GM23338 (cell line): ENCODE data around the gene GPR179. TPM values are rescaled to one million over a fixed set of nuclear protein-coding genes. Genes with fewer than 3 reads are reported as not detected.

ENCODE experiments used
- ATAC-seq: fragments of 200-7000 bp; cut with Tn5 transposase; 3 replicates; pipeline ENCODE4 v1.9.1; 2020
- DNase-seq: peaks from one replicate; pipeline ENCODE4 v3.0.0-alpha.2; 2015; ENCODE audit warnings: low spot score
- H2AFZ ChIP-seq: fragments of 200-600 bp; sonication (generic); 2 replicates; pipeline ENCODE4 v1.8.0; 2016; ENCODE audit warnings: antibody characterized with exemption, mild to moderate bottlenecking, moderate library complexity
- H3F3A ChIP-seq: fragments of 200-600 bp; sonication (generic); replicated peaks from 2 replicates; pipeline ENCODE4 v1.8.0; 2017; ENCODE audit warnings: antibody characterized with exemption, mixed run types, low read depth
- H3K27ac ChIP-seq: fragments of 200-600 bp; sonication (generic); 2 replicates; pipeline ENCODE4 v1.6.1; 2016; ENCODE audit warnings: low read depth
- H3K27me3 ChIP-seq: fragments of 200-600 bp; sonication (generic); 2 replicates; pipeline ENCODE4 v1.8.0; 2016; ENCODE audit warnings: mild to moderate bottlenecking, mixed run types, moderate library complexity; ENCODE audit not compliant: insufficient read depth
- H3K36me3 ChIP-seq: fragments of 200-600 bp; sonication (generic); 2 replicates; pipeline ENCODE4 v1.8.0; 2016; ENCODE audit warnings: mild to moderate bottlenecking; ENCODE audit not compliant: insufficient read depth
- H3K4me1 ChIP-seq: fragments of 200-600 bp; sonication (generic); 2 replicates; pipeline ENCODE4 v1.8.0; 2016; ENCODE audit warnings: mild to moderate bottlenecking, moderate library complexity; ENCODE audit not compliant: insufficient read depth
- H3K4me2 ChIP-seq: fragments of 200-600 bp; sonication (generic); 2 replicates; pipeline ENCODE4 v1.7.1; 2017; ENCODE audit warnings: mixed run types
- H3K4me3 ChIP-seq: fragments of 200-600 bp; sonication (generic); 2 replicates; pipeline ENCODE4 v1.6.1; 2016; ENCODE audit warnings: mixed run types
- H3K79me2 ChIP-seq: fragments of 200-600 bp; sonication (generic); replicated peaks from 2 replicates; pipeline ENCODE4 v1.8.0; 2017; ENCODE audit warnings: mild to moderate bottlenecking; ENCODE audit not compliant: insufficient read depth
- H3K9me2 ChIP-seq: fragments of 200-600 bp; sonication (generic); 2 replicates; pipeline ENCODE4 v1.8.0; 2017; ENCODE audit not compliant: insufficient read depth
- H4K20me1 ChIP-seq: fragments of 200-600 bp; sonication (generic); replicated peaks from 2 replicates; pipeline ENCODE4 v1.8.0; 2017; ENCODE audit warnings: mild to moderate bottlenecking; ENCODE audit not compliant: insufficient read depth
- H3K27ac Mint-ChIP-seq: 2 replicates; pipeline ENCODE4 v1.8.0; 2020; ENCODE audit warnings: inconsistent platforms, mild to moderate bottlenecking, moderate library complexity, mixed read lengths
- H3K27me3 Mint-ChIP-seq: 3 replicates; pipeline ENCODE4 v1.8.0; 2022; ENCODE audit warnings: low read depth, mild to moderate bottlenecking, moderate library complexity, mixed read lengths, inconsistent platforms; ENCODE audit not compliant: insufficient read depth, poor library complexity
- H3K36me3 Mint-ChIP-seq: 3 replicates; pipeline ENCODE4 v1.8.0; 2021; ENCODE audit warnings: low read depth, mild to moderate bottlenecking, inconsistent platforms, moderate library complexity, mixed read lengths
- H3K4me1 Mint-ChIP-seq: 3 replicates; pipeline ENCODE4 v1.8.0; 2020; ENCODE audit warnings: mild to moderate bottlenecking, inconsistent platforms, mixed read lengths
- H3K4me3 Mint-ChIP-seq: 3 replicates; pipeline ENCODE4 v1.8.0; 2021; ENCODE audit warnings: moderate library complexity, mild to moderate bottlenecking, inconsistent platforms, mixed read lengths
- H3K9me3 Mint-ChIP-seq: 3 replicates; pipeline ENCODE4 v1.8.0; 2020; ENCODE audit warnings: moderate library complexity, mild to moderate bottlenecking, inconsistent platforms, mixed read lengths
- CREB1 ChIP-seq: fragments of 250-450 bp; sonication (Bioruptor Pico); IDR thresholded peaks from 2 replicates; pipeline ENCODE4 v1.5.0; 2020; ENCODE audit warnings: low read depth, mild to moderate bottlenecking, moderate library complexity
- ETS1 ChIP-seq: IDR thresholded peaks from 2 replicates; pipeline ENCODE4 v1.6.1; 2016; ENCODE audit warnings: antibody characterized with exemption
- EZH2phosphoT487 ChIP-seq: fragments of 200-600 bp; sonication (generic); IDR thresholded peaks from one replicate; pipeline ENCODE4 v1.8.1; 2018; ENCODE audit warnings: antibody characterized with exemption; ENCODE audit not compliant: unreplicated experiment
- JUNB ChIP-seq: IDR thresholded peaks from one replicate; pipeline ENCODE4 v1.6.1; 2016; ENCODE audit warnings: antibody characterized with exemption; ENCODE audit not compliant: unreplicated experiment
- NANOG ChIP-seq: IDR thresholded peaks from 2 replicates; pipeline ENCODE4 v1.6.1; 2016; ENCODE audit warnings: antibody characterized with exemption, borderline replicate concordance
- ZNF331 ChIP-seq: fragments of 250-450 bp; sonication (Bioruptor Pico); IDR thresholded peaks from 2 replicates; pipeline ENCODE4 v1.5.0; 2020; ENCODE audit warnings: low read depth, mild to moderate bottlenecking, moderate library complexity
- polyA plus RNA-seq: library from polyadenylated mRNA; unstranded; fragments of >200 nt; fragmentation: Nextera tagmentation; extraction: Ambion mirVana; gene quantifications from 2 replicates; pipeline ENCODE4 v1.2.1, GENCODE V29; 2016
- total RNA-seq: library from RNA; depleted of rRNA; stranded (reverse); fragments of >200 nt; shearing (Covaris generic); gene quantifications from 2 replicates; pipeline ENCODE4 v1.2.3, GENCODE V29; 2014
- TF ChIP-seq, protein P1 (sequence below), 2 experiments: fragments of 200-600 bp in 1 of 2; sonication (generic) in 1 of 2; conservative IDR thresholded peaks; 2 replicates each; pipeline versions ENCODE4 v1.5.1 to v1.6.1; 2016 to 2017; ENCODE audit warnings: antibody characterized with exemption in 2 of 2, low read depth in 2 of 2, mild to moderate bottlenecking in 2 of 2, moderate library complexity in 1 of 2

The GPR179 gene
- total and polyA plus RNA-seq, 2 experiments from 2014 or later, result 0.03 TPM

DNA sequence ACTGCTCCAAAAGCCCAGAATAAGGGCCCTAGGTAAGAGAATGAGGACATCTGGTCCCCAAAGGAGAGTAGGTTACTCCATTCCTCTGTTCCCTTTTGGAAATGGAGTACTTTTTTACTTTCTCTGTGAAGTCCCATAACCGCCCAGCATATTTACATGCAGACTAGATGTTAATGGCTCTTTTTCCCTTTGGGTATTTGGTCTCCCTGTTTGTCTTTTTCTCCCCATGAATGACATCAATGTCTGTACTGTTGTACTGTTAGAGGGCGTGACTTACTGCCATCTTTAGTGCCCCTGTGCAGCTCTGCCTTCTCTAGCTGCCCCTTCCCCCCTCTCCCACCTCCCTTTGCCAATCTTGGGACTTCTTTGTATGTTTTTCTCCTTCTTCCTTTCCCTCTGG, 19.0 kb downstream of the GPR179 start (continued):
- TF ChIP-seq, protein P1, sequence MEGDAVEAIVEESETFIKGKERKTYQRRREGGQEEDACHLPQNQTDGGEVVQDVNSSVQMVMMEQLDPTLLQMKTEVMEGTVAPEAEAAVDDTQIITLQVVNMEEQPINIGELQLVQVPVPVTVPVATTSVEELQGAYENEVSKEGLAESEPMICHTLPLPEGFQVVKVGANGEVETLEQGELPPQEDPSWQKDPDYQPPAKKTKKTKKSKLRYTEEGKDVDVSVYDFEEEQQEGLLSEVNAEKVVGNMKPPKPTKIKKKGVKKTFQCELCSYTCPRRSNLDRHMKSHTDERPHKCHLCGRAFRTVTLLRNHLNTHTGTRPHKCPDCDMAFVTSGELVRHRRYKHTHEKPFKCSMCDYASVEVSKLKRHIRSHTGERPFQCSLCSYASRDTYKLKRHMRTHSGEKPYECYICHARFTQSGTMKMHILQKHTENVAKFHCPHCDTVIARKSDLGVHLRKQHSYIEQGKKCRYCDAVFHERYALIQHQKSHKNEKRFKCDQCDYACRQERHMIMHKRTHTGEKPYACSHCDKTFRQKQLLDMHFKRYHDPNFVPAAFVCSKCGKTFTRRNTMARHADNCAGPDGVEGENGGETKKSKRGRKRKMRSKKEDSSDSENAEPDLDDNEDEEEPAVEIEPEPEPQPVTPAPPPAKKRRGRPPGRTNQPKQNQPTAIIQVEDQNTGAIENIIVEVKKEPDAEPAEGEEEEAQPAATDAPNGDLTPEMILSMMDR (conservative IDR thresholded peaks at IDR 0.05; ENCODE audit: low read depth in 2 of 2), result no peak

GRCh38 chr17:38324141-38324697, 19.5 kb downstream of the GPR179 start:
- no peak for ATAC-seq
- no peak for DNase-seq

More at GRCh38 chr17:38324141-38324697, 19.5 kb downstream of the GPR179 start:
- Histone ChIP-seq H3K4me1 (peaks cover 21% of the 10 kb centered on the region), H3K4me3 (no peak overlapping the region), H3F3A (peaks cover 18% of the 10 kb centered on the region; the same call in 1 of the 2 replicates), H3K4me2 (no peak overlapping the region), H4K20me1 (peaks cover 8% of the 10 kb centered on the region; the same call in 1 of the 2 replicates), H3K36me3 (peaks cover 15% of the 10 kb centered on the region), H3K27me3 (no peaks in the 10 kb centered on the region), H3K79me2 (no peaks in the 10 kb centered on the region), H2AFZ (no peak overlapping the region), H3K9me2 (peaks cover 9% of the 10 kb centered on the region; the same call in 1 of the 2 replicates), H3K27ac (peak overlapping the region; percentile 95)
- no peak overlapping the region for H3K27ac Mint-ChIP-seq
- peaks cover 8% of the 10 kb centered on the region for H3K27me3 Mint-ChIP-seq
- H3K36me3 Mint-ChIP-seq, result peaks cover 34% of the 10 kb centered on the region
- no peak for TF ChIP-seq EZH2phosphoT487
- no peak for TF ChIP-seq ZNF331 (CRISPR knock-in tag)
- no peak for TF ChIP-seq CREB1 (CRISPR knock-in tag)
- TF ChIP-seq NANOG, result no peak
- TF ChIP-seq ETS1, result no peak
- TF ChIP-seq, protein P1 (conservative IDR thresholded peaks at IDR 0.05; ENCODE audit: low read depth in 2 of 2), result no peak
- TF ChIP-seq JUNB, result no peak
- H3K4me3 Mint-ChIP-seq, result no peak overlapping the region
- H3K9me3 Mint-ChIP-seq, result no peaks in the 10 kb centered on the region
- H3K4me1 Mint-ChIP-seq, result peaks cover 44% of the 10 kb centered on the region
